Activated naive CD4-positive, alpha-beta T cell treated with anti-CD3 and anti-CD28 coated beads, Interleukin-2, amount 50 U/mL, for 72 hours (primary cell): ENCODE results near the gene DUS3L. TPM values are rescaled to one million over a fixed set of nuclear protein-coding genes. Genes with fewer than 3 reads are reported as not detected.

ENCODE experiments used
- ATAC-seq, 2 donors: fragments of 150-1000 bp; cut with Tn5 transposase; 2 replicates each; pipeline ENCODE4 v1.10.0; 2021; ENCODE audit warnings: mild to moderate bottlenecking in 2 of 2, moderate library complexity in 2 of 2
- DNase-seq, 2 donors: peaks; one replicate each; pipeline ENCODE4 v3.0.0; 2021 to 2022; ENCODE audit warnings: low spot score in 2 of 2
- H3K27ac Mint-ChIP-seq, 2 donors: one replicate each; pipeline ENCODE4 v1.8.0; 2022; ENCODE audit warnings: mild to moderate bottlenecking in 2 of 2, mixed read lengths in 2 of 2
- H3K36me3 Mint-ChIP-seq, 2 donors: one replicate each; pipeline ENCODE4 v1.8.0; 2022; ENCODE audit warnings: mixed read lengths in 2 of 2
- H3K9me3 Mint-ChIP-seq, 2 donors: one replicate each; pipeline ENCODE4 v1.8.0; 2022; ENCODE audit warnings: mixed read lengths in 2 of 2
- total RNA-seq, 2 donors: library from RNA; stranded (reverse); gene quantifications; one replicate each; pipeline ENCODE4 v1.2.3, GENCODE V29; 2022

DUS3L gene
- total RNA-seq, 2 donors from 2014 or later = 47.2 to 56.3 TPM

DNA sequence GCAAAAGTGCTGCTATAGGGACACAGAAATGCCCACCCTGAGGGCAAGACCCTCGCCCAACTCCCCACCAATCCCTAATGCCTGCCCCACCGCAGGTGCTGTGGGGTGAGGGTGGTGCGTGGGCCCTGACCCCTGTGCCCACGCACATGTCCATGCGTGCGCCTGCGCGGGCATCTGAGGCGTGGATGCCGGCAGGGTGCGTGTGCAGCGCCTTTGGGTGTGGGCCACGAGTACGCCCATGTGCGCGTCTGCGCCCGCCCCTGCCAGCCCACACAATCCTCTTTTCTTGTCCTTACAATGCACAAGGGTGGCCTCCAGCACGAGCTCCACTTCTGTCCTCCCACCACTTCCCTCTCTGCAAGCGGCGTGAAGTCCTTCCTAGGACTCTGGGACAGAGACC lies 34.2 kb upstream of the DUS3L start:
- no peak overlapping the region for H3K27ac Mint-ChIP-seq
- no peaks in the 10 kb centered on the region for H3K9me3 Mint-ChIP-seq
- peaks cover 0 to 9% of the 10 kb centered on the region in 2 donors for H3K36me3 Mint-ChIP-seq
- ATAC-seq (no peak), DNase-seq (no peak)

DNA sequence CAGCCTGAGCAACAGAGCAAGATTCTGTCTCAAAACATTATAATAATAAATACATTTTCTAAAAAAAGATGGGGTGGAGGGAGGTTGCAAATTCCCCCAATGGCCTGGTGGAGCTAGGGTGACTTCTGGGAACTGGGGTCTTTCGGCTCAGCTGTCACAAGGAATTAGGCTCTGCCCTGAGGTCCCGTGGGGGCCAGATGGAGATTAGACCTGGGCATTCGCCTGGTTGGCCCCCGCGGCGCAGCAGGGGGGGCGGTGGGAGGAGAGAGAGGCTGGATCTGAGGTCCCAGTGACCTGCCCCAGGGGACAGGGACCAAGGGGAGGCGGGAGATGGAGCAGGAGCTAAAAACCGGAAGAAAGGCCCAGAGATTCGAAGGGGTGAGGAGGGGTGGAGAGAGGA lies 33.8 kb upstream of the DUS3L start:
- Mint-ChIP-seq H3K36me3 (peaks cover 0 to 9% of the 10 kb centered on the region in 2 donors), H3K27ac (no peak overlapping the region), H3K9me3 (no peaks in the 10 kb centered on the region)
- ATAC-seq (no peak), DNase-seq (no peak)

DNA sequence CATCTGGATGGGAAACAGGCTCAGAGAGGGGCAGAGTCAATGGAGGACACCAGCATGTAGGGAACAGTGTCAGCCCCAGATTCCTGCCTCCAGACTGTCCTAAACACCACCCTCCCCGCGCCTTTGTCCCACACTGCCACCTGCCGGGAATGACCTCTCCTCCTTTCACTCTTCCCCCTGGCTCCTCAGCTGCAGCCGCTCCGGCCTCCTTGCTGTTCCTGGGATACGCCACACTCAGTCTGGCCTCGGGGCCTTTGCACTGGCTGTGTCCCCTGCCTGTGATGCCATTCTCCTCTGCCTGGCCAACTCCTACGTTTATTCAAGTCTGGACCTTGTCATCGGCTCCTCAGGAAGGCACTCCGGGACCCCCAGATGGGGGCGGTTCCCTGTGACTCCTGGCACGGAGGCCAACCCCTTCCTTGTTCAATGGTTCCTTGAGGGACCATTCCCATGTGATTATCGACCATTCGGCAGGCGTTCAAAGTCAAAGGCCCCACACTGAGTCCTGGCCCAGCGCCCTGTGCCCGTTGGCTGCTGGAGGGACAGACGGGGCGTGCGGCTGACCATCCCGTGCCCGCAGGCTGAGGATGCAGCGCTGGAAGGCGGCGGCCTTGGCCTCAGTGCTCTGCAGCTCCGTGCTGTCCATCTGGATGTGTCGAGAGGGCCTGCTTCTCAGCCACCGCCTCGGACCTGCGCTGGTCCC lies 32.8 kb upstream of the DUS3L start:
- DNase-seq (no peak), ATAC-seq (no peak)
- no peak overlapping the region for H3K27ac Mint-ChIP-seq
- H3K9me3 Mint-ChIP-seq = no peaks in the 10 kb centered on the region
- H3K36me3 Mint-ChIP-seq = peaks cover 0 to 7% of the 10 kb centered on the region in 2 donors

DNA sequence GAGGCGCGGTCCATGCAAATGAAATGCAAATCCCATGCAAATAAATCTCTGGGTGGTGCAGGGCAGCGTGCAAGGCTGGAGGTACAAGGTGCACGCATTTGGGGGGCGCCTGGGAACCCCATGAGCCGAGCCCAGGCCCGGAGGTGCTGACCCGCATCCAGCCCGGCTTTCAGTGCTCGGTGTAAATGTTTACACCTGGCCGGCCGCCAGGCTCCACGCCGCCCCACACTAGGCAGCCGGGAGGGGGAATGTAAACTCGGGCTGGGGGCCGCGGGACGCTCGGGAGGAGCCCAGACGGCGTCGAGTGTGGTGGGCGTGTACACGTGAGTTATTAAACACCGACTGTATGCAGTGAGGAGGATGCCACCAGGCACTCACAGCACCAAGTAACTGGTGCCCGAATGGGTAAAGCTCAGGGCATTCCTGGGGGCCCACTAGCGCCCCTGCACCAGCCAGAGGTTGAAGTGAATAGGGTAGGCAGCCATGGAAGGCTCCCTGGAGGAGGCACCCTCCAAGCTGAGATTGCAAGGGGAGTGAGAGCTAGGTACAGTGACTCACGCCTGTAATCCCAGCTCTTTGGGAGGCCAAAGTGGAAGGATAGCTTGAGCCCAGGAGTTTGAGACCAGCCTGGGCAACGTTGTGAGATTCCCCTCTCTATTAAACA lies 31.4 kb upstream of the DUS3L start:
- H3K36me3 Mint-ChIP-seq = no peaks in the 10 kb centered on the region
- DNase-seq (no peak), ATAC-seq (no peak)
- H3K27ac Mint-ChIP-seq = no peak overlapping the region
- no peaks in the 10 kb centered on the region for H3K9me3 Mint-ChIP-seq

DNA sequence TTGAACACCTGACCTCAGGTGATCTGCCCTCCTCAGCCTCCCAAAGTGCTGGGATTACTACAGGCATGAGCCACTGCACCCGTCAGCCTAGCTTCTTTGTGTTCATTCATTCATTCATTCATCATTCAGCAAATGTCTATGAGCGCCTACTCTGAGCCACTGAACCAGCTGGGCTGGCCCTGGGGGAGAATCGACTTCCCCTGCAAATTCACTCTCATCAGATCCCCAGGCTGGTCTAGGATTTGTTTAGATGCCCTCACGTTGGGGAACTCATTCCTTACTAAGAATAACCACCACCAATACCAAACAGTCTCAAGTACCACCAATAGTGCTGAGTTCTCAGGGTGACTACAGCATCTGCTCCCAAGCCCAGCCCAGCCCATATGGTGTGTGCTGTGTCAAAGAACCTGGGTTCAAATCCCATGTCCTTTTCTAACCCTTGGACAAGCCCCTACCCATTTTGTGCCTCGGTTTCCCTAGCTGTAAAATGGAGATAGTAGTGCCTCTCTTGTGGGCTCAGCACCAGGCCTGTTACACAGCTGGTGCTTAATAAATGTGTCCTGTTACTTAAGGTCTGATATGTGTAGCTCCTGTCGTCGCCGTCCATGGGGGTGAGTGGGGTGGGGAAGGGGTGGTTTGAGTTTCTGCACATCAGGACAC lies 30.7 kb upstream of the DUS3L start:
- no peak for DNase-seq

DNA sequence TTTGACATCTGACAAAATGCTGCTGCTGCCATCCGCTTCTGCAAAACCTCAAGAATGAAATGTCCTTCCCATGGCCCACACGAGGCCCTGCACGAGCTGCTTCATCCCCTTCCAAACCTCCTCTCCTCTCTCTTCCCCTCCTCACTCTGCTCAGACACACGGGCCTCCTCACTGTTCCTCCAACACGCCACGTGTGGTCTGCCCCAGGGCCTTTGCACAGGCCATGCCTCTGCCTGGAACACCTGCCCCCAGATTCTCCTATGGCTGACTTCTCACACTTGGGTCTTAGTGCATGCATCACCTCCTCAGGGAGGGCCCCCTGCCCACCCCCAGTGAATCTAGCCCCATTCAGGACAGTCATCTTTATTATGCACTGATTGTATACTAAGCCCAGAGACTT lies 29.8 kb upstream of the DUS3L start:
- no peak overlapping the region for H3K27ac Mint-ChIP-seq
- no peaks in the 10 kb centered on the region for H3K36me3 Mint-ChIP-seq
- ATAC-seq = no peak

More for the DNA sequence above, 30.7 kb upstream of the DUS3L start:
- H3K9me3 Mint-ChIP-seq = no peaks in the 10 kb centered on the region
- no peak overlapping the region for H3K27ac Mint-ChIP-seq
- no peaks in the 10 kb centered on the region for H3K36me3 Mint-ChIP-seq
- no peak for ATAC-seq

DNA sequence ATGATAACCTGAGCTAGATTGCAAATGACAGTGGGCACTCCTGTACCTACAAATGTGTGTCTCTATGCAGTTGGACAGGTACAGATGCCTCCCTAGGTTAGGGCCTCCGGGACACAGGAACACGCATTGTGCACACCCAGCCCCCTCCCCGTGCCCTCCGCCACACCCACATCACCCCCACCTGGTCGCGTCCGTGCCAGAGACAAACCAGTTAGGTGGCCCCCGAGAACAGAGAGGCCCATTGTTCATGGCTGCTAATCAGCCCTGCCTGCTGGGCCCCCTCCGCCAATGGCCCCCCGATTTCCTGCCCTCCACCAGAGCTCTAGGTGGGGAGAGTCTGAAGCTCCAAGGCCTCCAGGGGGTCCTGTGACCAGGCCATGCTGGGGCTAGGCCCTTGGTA lies 27.6 kb upstream of the DUS3L start:
- H3K36me3 Mint-ChIP-seq = no peaks in the 10 kb centered on the region
- no peaks in the 10 kb centered on the region for H3K9me3 Mint-ChIP-seq
- DNase-seq (no peak), ATAC-seq (no peak)
- no peak overlapping the region for H3K27ac Mint-ChIP-seq

More for the DNA sequence above, 29.8 kb upstream of the DUS3L start:
- H3K9me3 Mint-ChIP-seq = no peaks in the 10 kb centered on the region
- DNase-seq = no peak

DNA sequence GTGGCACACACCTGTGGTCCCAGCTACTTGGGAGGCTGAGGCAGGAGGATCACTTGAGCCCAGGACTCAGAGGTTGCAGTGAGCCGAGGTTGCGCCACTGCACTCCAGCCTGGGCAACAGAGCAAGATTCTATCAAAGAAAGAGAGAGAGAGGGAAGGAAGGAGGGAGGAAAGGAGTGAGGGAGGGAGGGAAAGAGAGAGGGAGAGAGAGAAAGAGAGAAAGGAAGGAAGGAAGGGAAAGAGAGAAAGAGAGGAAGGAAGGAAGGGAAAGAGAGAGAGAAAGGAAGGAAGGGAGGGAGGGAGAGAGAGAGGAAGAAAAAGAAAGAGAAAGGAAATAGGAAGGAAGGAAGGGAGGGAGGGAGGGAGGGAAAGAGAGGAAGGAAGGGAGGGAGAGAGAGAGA lies 26.3 kb upstream of the DUS3L start:
- H3K36me3 Mint-ChIP-seq = no peaks in the 10 kb centered on the region
- H3K27ac Mint-ChIP-seq = no peak overlapping the region
- H3K9me3 Mint-ChIP-seq = no peaks in the 10 kb centered on the region
- DNase-seq (no peak), ATAC-seq (no peak)

DNA sequence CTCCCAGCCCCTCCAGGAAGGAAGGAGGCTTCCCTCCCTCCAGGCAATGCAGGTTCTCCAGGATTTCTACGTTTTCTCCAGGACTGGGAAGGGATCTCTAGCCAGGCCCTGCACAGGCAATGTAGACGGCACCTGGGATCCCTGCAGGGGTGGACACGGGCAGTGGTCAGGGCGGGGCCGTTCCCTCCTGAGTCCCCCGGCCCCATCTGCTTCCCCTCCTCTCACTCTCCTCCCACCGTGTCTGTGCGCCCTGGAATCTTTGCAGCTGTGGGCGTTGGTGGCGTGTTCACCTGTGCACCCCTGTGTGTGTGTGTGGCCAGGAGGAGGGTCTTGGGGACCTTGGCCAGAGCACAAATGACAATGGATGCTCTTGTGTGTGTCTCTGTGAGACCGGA lies 23.9 kb upstream of the DUS3L start:
- H3K36me3 Mint-ChIP-seq = no peaks in the 10 kb centered on the region
- no peak for ATAC-seq
- DNase-seq = no peak
- H3K9me3 Mint-ChIP-seq = no peaks in the 10 kb centered on the region
- no peak overlapping the region for H3K27ac Mint-ChIP-seq

DNA sequence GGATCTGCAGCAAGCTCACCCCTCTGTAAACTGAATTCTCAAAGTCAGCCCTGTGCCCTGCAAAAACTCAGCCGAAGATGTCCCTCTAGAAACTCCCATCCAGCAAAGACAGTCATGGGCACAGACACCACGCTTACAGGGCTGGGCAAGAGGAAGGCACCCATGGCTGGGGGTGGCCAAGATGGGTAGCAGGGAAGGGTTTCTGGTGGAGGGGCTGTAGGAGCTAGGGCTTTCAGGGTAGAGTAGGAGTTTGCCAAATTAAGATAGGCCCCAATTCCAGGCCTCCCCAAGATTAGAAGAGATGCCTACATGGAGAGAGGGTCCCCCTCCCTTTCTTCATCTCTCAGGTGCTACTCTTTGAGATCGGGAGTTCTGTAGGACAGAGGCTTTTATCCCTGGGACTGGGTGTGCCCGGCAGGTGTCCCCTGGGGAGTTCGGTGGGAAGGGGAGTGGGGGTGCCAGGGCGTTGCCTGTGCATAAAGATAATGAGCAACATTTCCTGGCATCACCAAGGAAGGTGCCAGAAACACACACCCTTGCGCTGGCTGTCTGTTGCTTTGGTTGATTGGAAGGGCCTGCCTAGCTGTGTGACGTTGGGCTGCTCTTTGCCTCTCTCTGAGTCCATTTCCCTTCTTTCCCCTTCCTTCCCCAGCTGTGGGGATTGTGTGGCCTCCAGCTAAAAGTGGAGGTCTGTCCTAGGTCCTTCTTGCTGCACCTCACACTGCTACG lies 23.3 kb upstream of the DUS3L start:
- ATAC-seq (no peak), DNase-seq (no peak)
- H3K27ac Mint-ChIP-seq = no peak overlapping the region
- no peaks in the 10 kb centered on the region for H3K36me3 Mint-ChIP-seq
- no peaks in the 10 kb centered on the region for H3K9me3 Mint-ChIP-seq

DNA sequence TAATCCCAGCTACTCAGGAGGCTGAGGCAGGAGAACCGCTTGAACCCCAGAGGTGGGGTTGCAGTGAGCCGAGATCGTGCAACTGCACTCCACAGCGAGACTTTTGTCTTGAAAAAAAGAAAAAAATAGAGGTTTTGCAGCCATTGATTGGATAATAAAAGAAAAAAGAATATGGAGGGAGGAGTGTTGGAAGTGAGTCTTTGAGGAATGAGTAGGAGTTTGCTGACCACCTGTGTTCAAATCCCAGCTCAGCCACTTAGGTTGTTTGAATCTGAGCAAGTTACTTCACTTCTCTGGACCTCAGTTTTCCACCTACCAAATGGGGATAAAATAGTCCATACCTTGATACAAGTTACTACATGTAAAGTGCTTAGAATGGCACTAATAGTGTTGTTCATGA lies 20.2 kb upstream of the DUS3L start:
- no peak overlapping the region for H3K27ac Mint-ChIP-seq
- H3K36me3 Mint-ChIP-seq = no peaks in the 10 kb centered on the region
- no peak for ATAC-seq

DNA sequence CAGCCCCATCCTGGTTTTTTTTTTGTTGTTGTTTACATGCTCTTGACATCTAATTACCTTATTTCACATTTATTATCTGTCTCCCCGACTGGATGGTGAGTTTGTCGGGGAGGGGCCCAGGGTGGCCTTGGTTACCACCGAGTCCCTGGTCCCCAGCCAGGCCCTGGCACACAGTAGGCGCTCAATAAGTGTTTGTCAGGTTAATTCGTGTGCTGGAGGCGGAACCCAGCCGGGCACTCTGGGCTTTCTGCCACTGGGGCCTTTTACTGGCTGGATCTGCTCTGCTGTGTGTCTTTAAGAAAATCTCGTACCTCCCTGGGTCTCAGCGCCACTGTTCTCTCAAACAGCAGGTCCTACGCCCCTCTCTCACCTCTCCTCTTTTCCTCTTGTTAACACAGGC lies 18.5 kb upstream of the DUS3L start:
- Mint-ChIP-seq H3K36me3 (no peaks in the 10 kb centered on the region), H3K27ac (no peak overlapping the region), H3K9me3 (no peaks in the 10 kb centered on the region)
- ATAC-seq (no peak), DNase-seq (no peak)

More for the DNA sequence above, 20.2 kb upstream of the DUS3L start:
- H3K9me3 Mint-ChIP-seq = no peaks in the 10 kb centered on the region
- DNase-seq = no peak

DNA sequence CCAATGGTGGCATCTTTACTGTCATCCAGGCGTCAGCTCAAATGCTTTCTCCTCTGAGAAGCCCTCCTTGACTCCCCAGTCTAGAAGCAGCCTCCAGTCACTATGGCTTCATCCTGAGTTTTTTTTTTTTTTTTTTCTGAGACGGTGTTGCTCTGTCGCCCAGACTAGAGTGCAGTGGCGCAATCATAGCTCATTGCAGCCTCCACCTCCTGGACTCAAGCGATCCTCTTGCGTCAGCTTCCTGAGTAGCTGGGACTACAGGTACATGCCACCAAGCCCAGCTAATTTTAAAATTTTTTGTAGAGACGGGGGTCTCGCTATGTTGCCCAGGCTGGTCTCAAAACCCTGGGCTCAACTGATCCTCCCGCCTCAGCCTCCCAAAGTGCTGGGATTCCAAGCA lies 18.1 kb upstream of the DUS3L start:
- no peaks in the 10 kb centered on the region for H3K9me3 Mint-ChIP-seq
- ATAC-seq (no peak), DNase-seq (no peak)
- H3K27ac Mint-ChIP-seq = peak overlapping the region in 1 of 2 donors; percentile 44
- no peaks in the 10 kb centered on the region for H3K36me3 Mint-ChIP-seq

DNA sequence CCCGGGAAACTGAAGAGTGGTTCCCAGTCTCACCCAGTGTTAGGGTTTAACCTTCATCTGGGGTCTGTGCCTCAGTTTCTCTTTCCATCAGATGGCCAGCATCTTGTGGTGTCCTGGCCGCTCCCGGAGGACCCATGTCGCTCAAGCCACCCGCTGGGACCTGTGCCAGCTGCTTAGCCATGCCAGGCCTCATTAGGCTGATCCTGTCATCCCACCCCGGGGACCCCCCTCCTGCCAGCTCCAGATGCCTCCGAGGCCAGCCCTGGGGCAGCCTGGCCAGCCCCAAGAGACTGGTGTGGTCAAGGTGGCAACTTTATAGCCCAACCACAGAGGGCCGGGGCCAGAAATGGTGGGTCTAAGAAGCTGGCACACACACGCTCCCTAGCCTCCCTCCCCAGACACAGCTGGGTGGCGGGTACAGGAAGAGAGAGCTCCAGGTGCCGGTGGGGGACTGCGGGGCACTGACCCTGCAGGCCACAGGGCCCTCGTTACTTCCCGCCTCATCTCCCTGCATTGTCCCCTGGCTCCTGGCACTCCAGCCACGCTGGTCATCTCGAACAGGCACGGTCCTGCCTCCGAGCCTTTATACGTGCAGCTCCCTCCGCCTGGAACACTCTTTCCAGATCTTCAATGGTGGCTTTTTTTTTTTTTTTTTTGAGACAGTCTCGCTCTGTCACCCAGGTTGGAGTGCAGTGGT lies 17.3 kb upstream of the DUS3L start:
- no peak for ATAC-seq
- H3K36me3 Mint-ChIP-seq = no peaks in the 10 kb centered on the region
- H3K9me3 Mint-ChIP-seq = no peaks in the 10 kb centered on the region
- no peak for DNase-seq
- peak overlapping the region in 1 of 2 donors; percentile 44 for H3K27ac Mint-ChIP-seq

DNA sequence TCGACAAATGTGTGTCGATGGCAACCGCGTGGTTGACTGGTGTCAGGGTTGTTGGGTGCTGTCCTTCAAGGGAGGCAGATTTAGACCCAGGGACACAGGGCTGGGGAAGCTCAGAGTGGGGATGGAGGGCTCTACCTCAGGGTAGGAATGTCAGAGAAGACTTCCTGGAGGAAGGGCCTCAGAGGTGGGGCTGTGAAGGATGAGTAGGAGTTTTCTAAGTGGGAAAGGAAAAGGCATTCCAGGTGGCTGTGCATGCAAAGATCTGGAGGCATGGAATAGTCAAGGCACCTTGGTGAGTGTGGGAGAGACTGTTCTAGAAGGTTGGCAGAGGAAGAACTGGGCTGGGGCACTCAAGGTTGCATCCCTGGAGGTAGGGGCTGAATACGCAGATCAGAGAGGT lies 15.9 kb upstream of the DUS3L start:
- no peaks in the 10 kb centered on the region for H3K36me3 Mint-ChIP-seq
- DNase-seq (no peak), ATAC-seq (no peak)
- H3K9me3 Mint-ChIP-seq = no peaks in the 10 kb centered on the region
- H3K27ac Mint-ChIP-seq = no peak overlapping the region

DNA sequence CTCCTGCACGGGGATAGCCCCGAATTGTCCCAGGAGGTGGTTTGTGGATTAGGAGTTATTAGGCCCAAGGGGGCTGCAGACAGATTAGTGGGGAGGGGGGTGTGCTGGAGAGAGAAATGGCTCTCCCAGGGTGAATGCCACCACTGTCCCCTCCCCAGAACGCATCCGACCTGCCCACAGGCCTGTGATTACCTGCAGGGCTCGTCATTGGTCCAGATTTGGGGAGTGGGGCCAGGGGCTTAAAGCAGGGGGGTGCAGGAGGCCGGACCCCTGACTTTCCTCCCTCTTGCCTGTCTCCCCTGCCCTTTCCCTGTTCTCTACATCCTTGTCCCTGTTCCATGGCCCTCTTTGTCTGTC lies 15.1 kb upstream of the DUS3L start:
- ATAC-seq (no peak), DNase-seq (no peak)
- H3K36me3 Mint-ChIP-seq = no peaks in the 10 kb centered on the region
- no peaks in the 10 kb centered on the region for H3K9me3 Mint-ChIP-seq
- no peak overlapping the region for H3K27ac Mint-ChIP-seq
